ENCODE data around the gene VWA7.

The VWA7 gene

GRCh38 chr6:31762356-31762755 lies 14.8 kb downstream of the VWA7 start, which contains the start of gene SAPCD1:
TSS of gene SAPCD1 (plus strand) at chr6:31762656. CDS start at chr6:31763055, 399 bp downstream.
- no peak for TF ChIP-seq CTCF (IDR thresholded peaks at IDR 0.05; ENCODE audit: low read depth, low read length, missing control alignments)
- H3K4me3 ChIP-seq (ENCODE audit: low read depth, low read length) = no peak within 1 kb of the TSS
- no peak for DNase-seq (ENCODE audit: low read depth)
- in situ Hi-C loops (cut with HindIII; ENCODE audit: low sequenced_read_pairs) = no loop called here

GRCh38 chr6:31761343-31761742 lies 15.8 kb downstream of the VWA7 start:
- no peak overlapping the region for H3K4me3 ChIP-seq (ENCODE audit: low read depth, low read length)
- no peak for TF ChIP-seq CTCF (IDR thresholded peaks at IDR 0.05; ENCODE audit: low read depth, low read length, missing control alignments)
- in situ Hi-C loops (cut with HindIII; ENCODE audit: low sequenced_read_pairs) = no loop called here

GRCh38 chr6:31760790-31761189 lies 16.3 kb downstream of the VWA7 start:
- H3K4me3 ChIP-seq (ENCODE audit: low read depth, low read length) = no peak overlapping the region
- no peak for TF ChIP-seq CTCF (IDR thresholded peaks at IDR 0.05; ENCODE audit: low read depth, low read length, missing control alignments)
- in situ Hi-C loops (cut with HindIII; ENCODE audit: low sequenced_read_pairs) = no loop called here
- DNase-seq (ENCODE audit: low read depth) = no peak

More at GRCh38 chr6:31761343-31761742, 15.8 kb downstream of the VWA7 start:
- no peak for DNase-seq (ENCODE audit: low read depth)

- TF ChIP-seq CTCF (IDR thresholded peaks at IDR 0.05; ENCODE audit: low read depth, low read length, missing control alignments) = no peak
- in situ Hi-C loops (cut with HindIII; ENCODE audit: low sequenced_read_pairs) = no loop called here
- DNase-seq (ENCODE audit: low read depth) = no peak
- no peak overlapping the region for H3K4me3 ChIP-seq (ENCODE audit: low read depth, low read length)
Observed at GRCh38 chr6:31758281-31758680, 18.8 kb downstream of the VWA7 start.

- in situ Hi-C loops (cut with HindIII; ENCODE audit: low sequenced_read_pairs) = no loop called here
- DNase-seq (ENCODE audit: low read depth) = no peak
Observed at GRCh38 chr6:31752739-31753319, 24.3 kb downstream of the VWA7 start.

GRCh38 chr6:31750411-31751022 lies 26.6 kb downstream of the VWA7 start:
- DNase-seq (ENCODE audit: low read depth) = no peak
- TF ChIP-seq CTCF (IDR thresholded peaks at IDR 0.05; ENCODE audit: low read depth, low read length, missing control alignments) = no peak
- H3K4me3 ChIP-seq (ENCODE audit: low read depth, low read length) = no peak overlapping the region
- in situ Hi-C loops (cut with HindIII; ENCODE audit: low sequenced_read_pairs) = no loop called here

More at GRCh38 chr6:31752739-31753319, 24.3 kb downstream of the VWA7 start:
- TF ChIP-seq CTCF (IDR thresholded peaks at IDR 0.05; ENCODE audit: low read depth, low read length, missing control alignments) = no peak
- no peak overlapping the region for H3K4me3 ChIP-seq (ENCODE audit: low read depth, low read length)

Data from astrocyte of the cerebellum (primary cell).